DMS53 (cell line): ENCODE data around the gene C2orf15.
"Not testable (repeated sequence)": the region's sequence is repeated elsewhere in the genome, so short reads cannot be mapped to it uniquely, and the experiment has no call there.

Experiments used
- DNase-seq: peaks from one replicate; lab custom pipeline; 2025; lab: John Stamatoyannopoulos, UW

C2orf15 gene

GRCh38 chr2:99141110-99142108, at the start of gene C2orf15:
Gene C2orf15, plus strand, starts transcription at chr2:99141707. Its CDS starts 8,852 bp downstream, at chr2:99150559.
- DNase-seq, result peak; percentile 100

GRCh38 chr2:99096728-99097127, 44.8 kb upstream of the C2orf15 start:
- DNase-seq, result no peak

- DNase-seq, result no peak
Measured at GRCh38 chr2:99101697-99102096, 39.8 kb upstream of the C2orf15 start.

GRCh38 chr2:99104006-99104405, 37.5 kb upstream of the C2orf15 start:
- DNase-seq, result no peak

- DNase-seq, result no peak
Measured at GRCh38 chr2:99106913-99107312, 34.6 kb upstream of the C2orf15 start.

- no peak for DNase-seq
Measured at GRCh38 chr2:99111236-99111635, 30.3 kb upstream of the C2orf15 start.

- no peak for DNase-seq
Measured at GRCh38 chr2:99111945-99112344, 29.6 kb upstream of the C2orf15 start.

GRCh38 chr2:99112617-99113016, 28.9 kb upstream of the C2orf15 start:
- DNase-seq, result no peak

GRCh38 chr2:99127981-99128380, 13.5 kb upstream of the C2orf15 start:
- DNase-seq, result no peak

GRCh38 chr2:99135044-99135556, 6.4 kb upstream of the C2orf15 start:
- not testable (repeated sequence) for DNase-seq

- DNase-seq, result peak; percentile 51
Measured at GRCh38 chr2:99139003-99139402, 2.5 kb upstream of the C2orf15 start.

- no peak for DNase-seq
Measured at GRCh38 chr2:99140056-99140859, 1.2 kb upstream of the C2orf15 start.

GRCh38 chr2:99140860-99141109, 722 bp upstream of the C2orf15 start:
- no peak for DNase-seq

GRCh38 chr2:99150706-99151105, 9.2 kb downstream of the C2orf15 start:
- DNase-seq, result no peak

- DNase-seq, result no peak
Measured at GRCh38 chr2:99152199-99152895, 10.8 kb downstream of the C2orf15 start.

GRCh38 chr2:99153921-99154604, 12.6 kb downstream of the C2orf15 start:
- DNase-seq, result peak; percentile 63

- peak; percentile 100 for DNase-seq
Measured at GRCh38 chr2:99154643-99155536, 13.4 kb downstream of the C2orf15 start, which contains the start of the genes LIPT1 and TSGA10. Gene LIPT1, plus strand, starts transcription at chr2:99154967. Its CDS starts 6,991 bp downstream, at chr2:99161958. Gene TSGA10, minus strand, starts transcription at chr2:99154942. Its CDS starts 45,503 bp downstream, at chr2:99109439.

GRCh38 chr2:99156891-99157290, 15.4 kb downstream of the C2orf15 start:
- DNase-seq, result no peak

GRCh38 chr2:99158599-99158998, 17.1 kb downstream of the C2orf15 start:
- DNase-seq, result peak; percentile 37

GRCh38 chr2:99159594-99159993, 18.1 kb downstream of the C2orf15 start:
- DNase-seq, result no peak
